ENCODE data around the gene ZNF653.
"Not testable (repeated sequence)": the region's sequence is repeated elsewhere in the genome, so short reads cannot be mapped to it uniquely, and the experiment has no call there.

ZNF653 gene

GRCh38 chr19:11453468-11454341, 51.9 kb downstream of the ZNF653 start:
- DNase-seq = no peak

GRCh38 chr19:11452620-11453310, 52.9 kb downstream of the ZNF653 start:
- no peak for DNase-seq

GRCh38 chr19:11451871-11452619, 53.6 kb downstream of the ZNF653 start:
- DNase-seq = no peak

- no peak for DNase-seq
Observed at GRCh38 chr19:11451327-11451870, 54.2 kb downstream of the ZNF653 start.

GRCh38 chr19:11450570-11451326, 54.9 kb downstream of the ZNF653 start:
- DNase-seq = no peak

- no peak for DNase-seq
Observed at GRCh38 chr19:11448923-11449554, 56.6 kb downstream of the ZNF653 start.

- DNase-seq = no peak
Observed at GRCh38 chr19:11448410-11448809, 57.2 kb downstream of the ZNF653 start.

GRCh38 chr19:11447347-11448262, 58.0 kb downstream of the ZNF653 start:
- no peak for DNase-seq

GRCh38 chr19:11446652-11447301, 58.9 kb downstream of the ZNF653 start:
- peak; percentile 69 for DNase-seq

- DNase-seq = no peak
Observed at GRCh38 chr19:11446271-11446651, 59.4 kb downstream of the ZNF653 start.

GRCh38 chr19:11445141-11445540, 60.5 kb downstream of the ZNF653 start:
- DNase-seq = no peak

GRCh38 chr19:11444059-11444458, 61.6 kb downstream of the ZNF653 start:
- no peak for DNase-seq

- no peak for DNase-seq
Observed at GRCh38 chr19:11437955-11438354, 67.7 kb downstream of the ZNF653 start.

GRCh38 chr19:11435833-11436313, 69.8 kb downstream of the ZNF653 start:
- DNase-seq = peak; percentile 26

GRCh38 chr19:11435057-11435832, 70.4 kb downstream of the ZNF653 start, which contains the start of the genes ODAD3 and PRKCSH:
Gene ODAD3, minus strand, starts transcription at chr19:11435121. Its CDS starts 105 bp downstream, at chr19:11435016.
Gene PRKCSH, plus strand, starts transcription at chr19:11435635. Its CDS starts 483 bp downstream, at chr19:11436118.
- peak; percentile 100 for DNase-seq

- no peak for DNase-seq
Observed at GRCh38 chr19:11434703-11435056, 71.0 kb downstream of the ZNF653 start.

GRCh38 chr19:11433526-11433925, 72.1 kb downstream of the ZNF653 start:
- DNase-seq = not testable (repeated sequence)
